ENCODE data around the gene AOPEP. TPM values are rescaled to one million over a fixed set of nuclear protein-coding genes. Genes with fewer than 3 reads are reported as not detected.

The AOPEP gene
- total and polyA plus RNA-seq, 2 of the 13 experiments (the other 11 are each of a cell fraction or from before 2014, with no cell fraction given), result 22.2 to 41.6 TPM

DNA sequence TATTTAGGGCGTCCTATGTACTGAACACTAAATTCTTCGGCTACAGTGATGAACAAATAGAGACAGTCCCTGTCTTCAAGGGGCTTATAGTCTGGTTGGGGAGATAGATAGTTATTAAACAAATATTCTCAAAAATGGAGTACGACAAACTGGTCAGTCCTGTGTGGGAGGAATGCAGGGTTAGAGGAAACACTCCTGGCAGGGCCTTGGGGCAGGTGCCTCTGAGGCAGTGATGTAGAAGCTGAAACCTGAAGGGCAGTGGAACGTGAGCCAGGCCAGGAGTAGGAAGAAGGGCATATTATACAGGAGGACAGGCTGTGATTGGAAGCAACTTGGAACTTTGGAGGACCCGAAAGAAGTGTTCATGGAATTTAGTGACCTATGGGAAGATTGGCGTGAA, 133.4 kb downstream of the AOPEP start:
- in situ Hi-C loops (cut with HindIII; ENCODE audit: extremely low pct_ligation_motif_present, low pct_unique_long_range_greater_than_20kb) (no loop called here), intact Hi-C loops (cut with micrococcal nuclease; ENCODE audit: unreplicated experiment) (loop anchor here (10.0 kb wide), 2 partner anchors 75 to 135 kb away; partner anchors contain the start of gene AOPEP)
- H4K20me1 ChIP-seq (ENCODE audit: insufficient read depth, low read length), result no peaks in the 10 kb centered on the region
- H3K79me2 ChIP-seq (ENCODE audit: insufficient read depth, low read length), result no peaks in the 10 kb centered on the region
- ChIA-PET CTCF (ENCODE audit: low intra/inter-chr PET ratio, low total read pairs) (no interaction called here), POLR2A (no interaction called here)
- BruUV-seq (replicated peaks), result no TSS peak
- H3K9me3 ChIP-seq (ENCODE audit: low read length), result no peaks in the 10 kb centered on the region
- H3K27me3 ChIP-seq (ENCODE audit: control insufficient read depth in 1 of 2, insufficient read depth in 2 of 2, low read length in 2 of 2), result no peaks in the 10 kb centered on the region
- H3K4me1 ChIP-seq (ENCODE audit: insufficient read depth, low read length), result peaks cover 21% of the 10 kb centered on the region
- no peaks in the 10 kb centered on the region for H3K36me3 ChIP-seq (replicated peaks in 1 of 2; ENCODE audit: control insufficient read depth in 1 of 2, insufficient read depth in 2 of 2, low read length in 2 of 2)
- no peak overlapping the region for H2AFZ ChIP-seq (ENCODE audit: low read length)
- FAIRE-seq (no peak), DNase-seq (ENCODE audit: low spot score) (no peak), ATAC-seq (no peak)
- 96% methylated on average over 6 of the region's 6 CpGs for WGBS (ENCODE audit: low lambda C conversion rate)
- no peak overlapping the region for H3K4me2 ChIP-seq (ENCODE audit: low read depth, low read length)
- H3K27ac ChIP-seq (ENCODE audit: extremely low read length, insufficient read depth, low read length), result no peak overlapping the region
- H3K4me3 ChIP-seq (replicated peaks in 1 of 3; ENCODE audit: insufficient read depth in 1 of 3, low read depth in 2 of 3, low read length in 3 of 3), result no peak overlapping the region
- H3K9ac ChIP-seq (ENCODE audit: insufficient read depth, low read depth, low read length), result no peak overlapping the region
- TF ChIP-seq SIX1 (CRISPR knock-in tag; IDR thresholded peaks at IDR 0.05; ENCODE audit: borderline replicate concordance), result no peak
- TF ChIP-seq ZNF543 (CRISPR knock-in tag; IDR thresholded peaks at IDR 0.05), result no peak
- TF ChIP-seq, protein P1, sequence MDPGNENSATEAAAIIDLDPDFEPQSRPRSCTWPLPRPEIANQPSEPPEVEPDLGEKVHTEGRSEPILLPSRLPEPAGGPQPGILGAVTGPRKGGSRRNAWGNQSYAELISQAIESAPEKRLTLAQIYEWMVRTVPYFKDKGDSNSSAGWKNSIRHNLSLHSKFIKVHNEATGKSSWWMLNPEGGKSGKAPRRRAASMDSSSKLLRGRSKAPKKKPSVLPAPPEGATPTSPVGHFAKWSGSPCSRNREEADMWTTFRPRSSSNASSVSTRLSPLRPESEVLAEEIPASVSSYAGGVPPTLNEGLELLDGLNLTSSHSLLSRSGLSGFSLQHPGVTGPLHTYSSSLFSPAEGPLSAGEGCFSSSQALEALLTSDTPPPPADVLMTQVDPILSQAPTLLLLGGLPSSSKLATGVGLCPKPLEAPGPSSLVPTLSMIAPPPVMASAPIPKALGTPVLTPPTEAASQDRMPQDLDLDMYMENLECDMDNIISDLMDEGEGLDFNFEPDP (CRISPR knock-in tag; conservative IDR thresholded peaks at IDR 0.05), result no peak
- TF ChIP-seq, protein P2, sequence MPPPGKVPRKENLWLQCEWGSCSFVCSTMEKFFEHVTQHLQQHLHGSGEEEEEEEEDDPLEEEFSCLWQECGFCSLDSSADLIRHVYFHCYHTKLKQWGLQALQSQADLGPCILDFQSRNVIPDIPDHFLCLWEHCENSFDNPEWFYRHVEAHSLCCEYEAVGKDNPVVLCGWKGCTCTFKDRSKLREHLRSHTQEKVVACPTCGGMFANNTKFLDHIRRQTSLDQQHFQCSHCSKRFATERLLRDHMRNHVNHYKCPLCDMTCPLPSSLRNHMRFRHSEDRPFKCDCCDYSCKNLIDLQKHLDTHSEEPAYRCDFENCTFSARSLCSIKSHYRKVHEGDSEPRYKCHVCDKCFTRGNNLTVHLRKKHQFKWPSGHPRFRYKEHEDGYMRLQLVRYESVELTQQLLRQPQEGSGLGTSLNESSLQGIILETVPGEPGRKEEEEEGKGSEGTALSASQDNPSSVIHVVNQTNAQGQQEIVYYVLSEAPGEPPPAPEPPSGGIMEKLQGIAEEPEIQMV (CRISPR knock-in tag; IDR thresholded peaks at IDR 0.05; ENCODE audit: low read depth), result no peak
- no peak for TF ChIP-seq NR2F2 (IDR thresholded peaks at IDR 0.05; ENCODE audit: borderline replicate concordance, low read depth)
- no peak for TF ChIP-seq SOX5 (CRISPR knock-in tag; IDR thresholded peaks at IDR 0.05; ENCODE audit: borderline replicate concordance)
- TF ChIP-seq, protein P3, sequence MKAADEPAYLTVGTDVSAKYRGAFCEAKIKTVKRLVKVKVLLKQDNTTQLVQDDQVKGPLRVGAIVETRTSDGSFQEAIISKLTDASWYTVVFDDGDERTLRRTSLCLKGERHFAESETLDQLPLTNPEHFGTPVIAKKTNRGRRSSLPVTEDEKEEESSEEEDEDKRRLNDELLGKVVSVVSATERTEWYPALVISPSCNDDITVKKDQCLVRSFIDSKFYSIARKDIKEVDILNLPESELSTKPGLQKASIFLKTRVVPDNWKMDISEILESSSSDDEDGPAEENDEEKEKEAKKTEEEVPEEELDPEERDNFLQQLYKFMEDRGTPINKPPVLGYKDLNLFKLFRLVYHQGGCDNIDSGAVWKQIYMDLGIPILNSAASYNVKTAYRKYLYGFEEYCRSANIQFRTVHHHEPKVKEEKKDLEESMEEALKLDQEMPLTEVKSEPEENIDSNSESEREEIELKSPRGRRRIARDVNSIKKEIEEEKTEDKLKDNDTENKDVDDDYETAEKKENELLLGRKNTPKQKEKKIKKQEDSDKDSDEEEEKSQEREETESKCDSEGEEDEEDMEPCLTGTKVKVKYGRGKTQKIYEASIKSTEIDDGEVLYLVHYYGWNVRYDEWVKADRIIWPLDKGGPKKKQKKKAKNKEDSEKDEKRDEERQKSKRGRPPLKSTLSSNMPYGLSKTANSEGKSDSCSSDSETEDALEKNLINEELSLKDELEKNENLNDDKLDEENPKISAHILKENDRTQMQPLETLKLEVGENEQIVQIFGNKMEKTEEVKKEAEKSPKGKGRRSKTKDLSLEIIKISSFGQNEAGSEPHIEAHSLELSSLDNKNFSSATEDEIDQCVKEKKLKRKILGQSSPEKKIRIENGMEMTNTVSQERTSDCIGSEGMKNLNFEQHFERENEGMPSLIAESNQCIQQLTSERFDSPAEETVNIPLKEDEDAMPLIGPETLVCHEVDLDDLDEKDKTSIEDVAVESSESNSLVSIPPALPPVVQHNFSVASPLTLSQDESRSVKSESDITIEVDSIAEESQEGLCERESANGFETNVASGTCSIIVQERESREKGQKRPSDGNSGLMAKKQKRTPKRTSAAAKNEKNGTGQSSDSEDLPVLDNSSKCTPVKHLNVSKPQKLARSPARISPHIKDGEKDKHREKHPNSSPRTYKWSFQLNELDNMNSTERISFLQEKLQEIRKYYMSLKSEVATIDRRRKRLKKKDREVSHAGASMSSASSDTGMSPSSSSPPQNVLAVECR (CRISPR knock-in tag; IDR thresholded peaks at IDR 0.05; ENCODE audit: borderline replicate concordance), result no peak
- no peak for TF ChIP-seq AGO1 (IDR thresholded peaks at IDR 0.05; ENCODE audit: low read depth, low read length, poor library complexity, severe bottlenecking)
- TF ChIP-seq ZBTB1 (CRISPR knock-in tag; IDR thresholded peaks at IDR 0.05; ENCODE audit: borderline replicate concordance), result no peak
- TF ChIP-seq BORCS8-MEF2B (CRISPR knock-in tag; IDR thresholded peaks at IDR 0.05), result no peak
- no peak for TF ChIP-seq ZNF549 (CRISPR knock-in tag; IDR thresholded peaks at IDR 0.05)
- TF ChIP-seq ZNF343 (CRISPR knock-in tag; IDR thresholded peaks at IDR 0.05), result no peak
- no peak for TF ChIP-seq TBL1XR1 (IDR thresholded peaks at IDR 0.05; ENCODE audit: borderline replicate concordance, low read length, partially characterized antibody)
- TF ChIP-seq, protein P4, sequence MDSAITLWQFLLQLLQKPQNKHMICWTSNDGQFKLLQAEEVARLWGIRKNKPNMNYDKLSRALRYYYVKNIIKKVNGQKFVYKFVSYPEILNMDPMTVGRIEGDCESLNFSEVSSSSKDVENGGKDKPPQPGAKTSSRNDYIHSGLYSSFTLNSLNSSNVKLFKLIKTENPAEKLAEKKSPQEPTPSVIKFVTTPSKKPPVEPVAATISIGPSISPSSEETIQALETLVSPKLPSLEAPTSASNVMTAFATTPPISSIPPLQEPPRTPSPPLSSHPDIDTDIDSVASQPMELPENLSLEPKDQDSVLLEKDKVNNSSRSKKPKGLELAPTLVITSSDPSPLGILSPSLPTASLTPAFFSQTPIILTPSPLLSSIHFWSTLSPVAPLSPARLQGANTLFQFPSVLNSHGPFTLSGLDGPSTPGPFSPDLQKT (CRISPR knock-in tag; IDR thresholded peaks at IDR 0.05; ENCODE audit: borderline replicate concordance), result no peak
- TF ChIP-seq, protein P5, sequence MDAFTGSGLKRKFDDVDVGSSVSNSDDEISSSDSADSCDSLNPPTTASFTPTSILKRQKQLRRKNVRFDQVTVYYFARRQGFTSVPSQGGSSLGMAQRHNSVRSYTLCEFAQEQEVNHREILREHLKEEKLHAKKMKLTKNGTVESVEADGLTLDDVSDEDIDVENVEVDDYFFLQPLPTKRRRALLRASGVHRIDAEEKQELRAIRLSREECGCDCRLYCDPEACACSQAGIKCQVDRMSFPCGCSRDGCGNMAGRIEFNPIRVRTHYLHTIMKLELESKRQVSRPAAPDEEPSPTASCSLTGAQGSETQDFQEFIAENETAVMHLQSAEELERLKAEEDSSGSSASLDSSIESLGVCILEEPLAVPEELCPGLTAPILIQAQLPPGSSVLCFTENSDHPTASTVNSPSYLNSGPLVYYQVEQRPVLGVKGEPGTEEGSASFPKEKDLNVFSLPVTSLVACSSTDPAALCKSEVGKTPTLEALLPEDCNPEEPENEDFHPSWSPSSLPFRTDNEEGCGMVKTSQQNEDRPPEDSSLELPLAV (CRISPR knock-in tag; conservative IDR thresholded peaks at IDR 0.05; ENCODE audit: low read depth), result no peak
